ENCODE measurements around the gene SAG. TPM values are rescaled to one million over a fixed set of nuclear protein-coding genes. Genes with fewer than 3 reads are reported as not detected.

Gene SAG
- total RNA-seq (2014; rRNA removed; shearing (Covaris generic)) (not detected in 2 replicates), polyA plus RNA-seq (2016; fragmentation: Nextera tagmentation; extraction: Ambion mirVana) (not detected in 2 replicates)
- long read RNA-seq = 0 reads

- no peak; the same call in 2 of the 3 replicates for ATAC-seq
- Histone ChIP-seq H2AFZ (no peak within 1 kb of the TSS), H3K4me2 (no peak within 1 kb of the TSS), H3K9me2 (ENCODE audit: insufficient read depth) (no peaks in the 10 kb centered on the region), H3F3A (replicated peaks; ENCODE audit: low read depth) (no peaks in the 10 kb centered on the region), H3K27ac (ENCODE audit: low read depth) (no peak within 1 kb of the TSS), H4K20me1 (replicated peaks; ENCODE audit: insufficient read depth) (no peaks in the 10 kb centered on the region), H3K79me2 (replicated peaks; ENCODE audit: insufficient read depth) (no peaks in the 10 kb centered on the region), H3K27me3 (ENCODE audit: insufficient read depth) (no peaks in the 10 kb centered on the region), H3K36me3 (ENCODE audit: insufficient read depth) (no peaks in the 10 kb centered on the region), H3K4me1 (ENCODE audit: insufficient read depth) (no peaks in the 10 kb centered on the region), H3K4me3 (no peak within 1 kb of the TSS)
- no peak for TF ChIP-seq JUNB (IDR thresholded peaks at IDR 0.05; ENCODE audit: unreplicated experiment)
- no peak for TF ChIP-seq ZNF114 (CRISPR knock-in tag; IDR thresholded peaks at IDR 0.05)
- no peak for TF ChIP-seq POLR2AphosphoS5 (IDR thresholded peaks at IDR 0.05; ENCODE audit: low read depth)
- TF ChIP-seq, protein P1, sequence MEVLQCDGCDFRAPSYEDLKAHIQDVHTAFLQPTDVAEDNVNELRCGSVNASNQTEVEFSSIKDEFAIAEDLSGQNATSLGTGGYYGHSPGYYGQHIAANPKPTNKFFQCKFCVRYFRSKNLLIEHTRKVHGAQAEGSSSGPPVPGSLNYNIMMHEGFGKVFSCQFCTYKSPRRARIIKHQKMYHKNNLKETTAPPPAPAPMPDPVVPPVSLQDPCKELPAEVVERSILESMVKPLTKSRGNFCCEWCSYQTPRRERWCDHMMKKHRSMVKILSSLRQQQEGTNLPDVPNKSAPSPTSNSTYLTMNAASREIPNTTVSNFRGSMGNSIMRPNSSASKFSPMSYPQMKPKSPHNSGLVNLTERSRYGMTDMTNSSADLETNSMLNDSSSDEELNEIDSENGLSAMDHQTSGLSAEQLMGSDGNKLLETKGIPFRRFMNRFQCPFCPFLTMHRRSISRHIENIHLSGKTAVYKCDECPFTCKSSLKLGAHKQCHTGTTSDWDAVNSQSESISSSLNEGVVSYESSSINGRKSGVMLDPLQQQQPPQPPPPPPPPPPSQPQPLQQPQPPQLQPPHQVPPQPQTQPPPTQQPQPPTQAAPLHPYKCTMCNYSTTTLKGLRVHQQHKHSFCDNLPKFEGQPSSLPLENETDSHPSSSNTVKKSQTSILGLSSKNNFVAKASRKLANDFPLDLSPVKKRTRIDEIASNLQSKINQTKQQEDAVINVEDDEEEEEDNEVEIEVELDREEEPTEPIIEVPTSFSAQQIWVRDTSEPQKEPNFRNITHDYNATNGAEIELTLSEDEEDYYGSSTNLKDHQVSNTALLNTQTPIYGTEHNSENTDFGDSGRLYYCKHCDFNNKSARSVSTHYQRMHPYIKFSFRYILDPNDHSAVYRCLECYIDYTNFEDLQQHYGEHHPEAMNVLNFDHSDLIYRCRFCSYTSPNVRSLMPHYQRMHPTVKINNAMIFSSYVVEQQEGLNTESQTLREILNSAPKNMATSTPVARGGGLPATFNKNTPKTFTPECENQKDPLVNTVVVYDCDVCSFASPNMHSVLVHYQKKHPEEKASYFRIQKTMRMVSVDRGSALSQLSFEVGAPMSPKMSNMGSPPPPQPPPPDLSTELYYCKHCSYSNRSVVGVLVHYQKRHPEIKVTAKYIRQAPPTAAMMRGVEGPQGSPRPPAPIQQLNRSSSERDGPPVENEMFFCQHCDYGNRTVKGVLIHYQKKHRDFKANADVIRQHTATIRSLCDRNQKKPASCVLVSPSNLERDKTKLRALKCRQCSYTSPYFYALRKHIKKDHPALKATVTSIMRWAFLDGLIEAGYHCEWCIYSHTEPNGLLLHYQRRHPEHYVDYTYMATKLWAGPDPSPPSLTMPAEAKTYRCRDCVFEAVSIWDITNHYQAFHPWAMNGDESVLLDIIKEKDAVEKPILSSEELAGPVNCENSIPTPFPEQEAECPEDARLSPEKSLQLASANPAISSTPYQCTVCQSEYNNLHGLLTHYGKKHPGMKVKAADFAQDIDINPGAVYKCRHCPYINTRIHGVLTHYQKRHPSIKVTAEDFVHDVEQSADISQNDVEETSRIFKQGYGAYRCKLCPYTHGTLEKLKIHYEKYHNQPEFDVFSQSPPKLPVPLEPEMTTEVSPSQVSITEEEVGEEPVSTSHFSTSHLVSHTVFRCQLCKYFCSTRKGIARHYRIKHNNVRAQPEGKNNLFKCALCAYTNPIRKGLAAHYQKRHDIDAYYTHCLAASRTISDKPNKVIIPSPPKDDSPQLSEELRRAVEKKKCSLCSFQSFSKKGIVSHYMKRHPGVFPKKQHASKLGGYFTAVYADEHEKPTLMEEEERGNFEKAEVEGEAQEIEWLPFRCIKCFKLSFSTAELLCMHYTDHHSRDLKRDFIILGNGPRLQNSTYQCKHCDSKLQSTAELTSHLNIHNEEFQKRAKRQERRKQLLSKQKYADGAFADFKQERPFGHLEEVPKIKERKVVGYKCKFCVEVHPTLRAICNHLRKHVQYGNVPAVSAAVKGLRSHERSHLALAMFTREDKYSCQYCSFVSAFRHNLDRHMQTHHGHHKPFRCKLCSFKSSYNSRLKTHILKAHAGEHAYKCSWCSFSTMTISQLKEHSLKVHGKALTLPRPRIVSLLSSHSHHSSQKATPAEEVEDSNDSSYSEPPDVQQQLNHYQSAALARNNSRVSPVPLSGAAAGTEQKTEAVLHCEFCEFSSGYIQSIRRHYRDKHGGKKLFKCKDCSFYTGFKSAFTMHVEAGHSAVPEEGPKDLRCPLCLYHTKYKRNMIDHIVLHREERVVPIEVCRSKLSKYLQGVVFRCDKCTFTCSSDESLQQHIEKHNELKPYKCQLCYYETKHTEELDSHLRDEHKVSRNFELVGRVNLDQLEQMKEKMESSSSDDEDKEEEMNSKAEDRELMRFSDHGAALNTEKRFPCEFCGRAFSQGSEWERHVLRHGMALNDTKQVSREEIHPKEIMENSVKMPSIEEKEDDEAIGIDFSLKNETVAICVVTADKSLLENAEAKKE (CRISPR knock-in tag; IDR thresholded peaks at IDR 0.05) = no peak
- TF ChIP-seq, protein P2, sequence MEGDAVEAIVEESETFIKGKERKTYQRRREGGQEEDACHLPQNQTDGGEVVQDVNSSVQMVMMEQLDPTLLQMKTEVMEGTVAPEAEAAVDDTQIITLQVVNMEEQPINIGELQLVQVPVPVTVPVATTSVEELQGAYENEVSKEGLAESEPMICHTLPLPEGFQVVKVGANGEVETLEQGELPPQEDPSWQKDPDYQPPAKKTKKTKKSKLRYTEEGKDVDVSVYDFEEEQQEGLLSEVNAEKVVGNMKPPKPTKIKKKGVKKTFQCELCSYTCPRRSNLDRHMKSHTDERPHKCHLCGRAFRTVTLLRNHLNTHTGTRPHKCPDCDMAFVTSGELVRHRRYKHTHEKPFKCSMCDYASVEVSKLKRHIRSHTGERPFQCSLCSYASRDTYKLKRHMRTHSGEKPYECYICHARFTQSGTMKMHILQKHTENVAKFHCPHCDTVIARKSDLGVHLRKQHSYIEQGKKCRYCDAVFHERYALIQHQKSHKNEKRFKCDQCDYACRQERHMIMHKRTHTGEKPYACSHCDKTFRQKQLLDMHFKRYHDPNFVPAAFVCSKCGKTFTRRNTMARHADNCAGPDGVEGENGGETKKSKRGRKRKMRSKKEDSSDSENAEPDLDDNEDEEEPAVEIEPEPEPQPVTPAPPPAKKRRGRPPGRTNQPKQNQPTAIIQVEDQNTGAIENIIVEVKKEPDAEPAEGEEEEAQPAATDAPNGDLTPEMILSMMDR (conservative IDR thresholded peaks at IDR 0.05; ENCODE audit: low read depth in 2 of 2) = 0 out of 4 replicates have a peak, but pooled peaks of 1 of the 2 experiments have one; percentile 10
- TF ChIP-seq EZH2phosphoT487 (IDR thresholded peaks at IDR 0.05; ENCODE audit: unreplicated experiment) = no peak
- Mint-ChIP-seq H3K9me3 (no peaks in the 10 kb centered on the region; the same call in 2 of the 3 replicates), H3K27ac (no peak within 1 kb of the TSS), H3K4me3 (no peak within 1 kb of the TSS), H3K4me1 (no peaks in the 10 kb centered on the region), H3K27me3 (ENCODE audit: insufficient read depth, low read depth, poor library complexity) (no peaks in the 10 kb centered on the region), H3K36me3 (ENCODE audit: low read depth) (no peaks in the 10 kb centered on the region)
- no peak for DNase-seq (ENCODE audit: low spot score)
These were observed at the start of gene SAG for GRCh38 chr2:233307565-233307964. Gene SAG, plus strand, starts transcription at chr2:233307816. Its CDS starts 1,374 bp downstream, at chr2:233309190.
